ENCODE measurements around the gene ITGB3.
"Not testable (repeated sequence)": the region's sequence is repeated elsewhere in the genome, so short reads cannot be mapped to it uniquely, and the experiment has no call there.

Gene ITGB3

GRCh38 chr17:47264166-47264565, 10.5 kb downstream of the ITGB3 start:
- TF ChIP-seq, protein P1, sequence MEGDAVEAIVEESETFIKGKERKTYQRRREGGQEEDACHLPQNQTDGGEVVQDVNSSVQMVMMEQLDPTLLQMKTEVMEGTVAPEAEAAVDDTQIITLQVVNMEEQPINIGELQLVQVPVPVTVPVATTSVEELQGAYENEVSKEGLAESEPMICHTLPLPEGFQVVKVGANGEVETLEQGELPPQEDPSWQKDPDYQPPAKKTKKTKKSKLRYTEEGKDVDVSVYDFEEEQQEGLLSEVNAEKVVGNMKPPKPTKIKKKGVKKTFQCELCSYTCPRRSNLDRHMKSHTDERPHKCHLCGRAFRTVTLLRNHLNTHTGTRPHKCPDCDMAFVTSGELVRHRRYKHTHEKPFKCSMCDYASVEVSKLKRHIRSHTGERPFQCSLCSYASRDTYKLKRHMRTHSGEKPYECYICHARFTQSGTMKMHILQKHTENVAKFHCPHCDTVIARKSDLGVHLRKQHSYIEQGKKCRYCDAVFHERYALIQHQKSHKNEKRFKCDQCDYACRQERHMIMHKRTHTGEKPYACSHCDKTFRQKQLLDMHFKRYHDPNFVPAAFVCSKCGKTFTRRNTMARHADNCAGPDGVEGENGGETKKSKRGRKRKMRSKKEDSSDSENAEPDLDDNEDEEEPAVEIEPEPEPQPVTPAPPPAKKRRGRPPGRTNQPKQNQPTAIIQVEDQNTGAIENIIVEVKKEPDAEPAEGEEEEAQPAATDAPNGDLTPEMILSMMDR (IDR thresholded peaks at IDR 0.05; ENCODE audit: low read depth, low read length, missing control alignments) = no peak
- H3K4me3 ChIP-seq (ENCODE audit: low read depth, low read length) = no peak overlapping the region
- DNase-seq (ENCODE audit: low read depth) = no peak
- in situ Hi-C loops (cut with HindIII; ENCODE audit: low sequenced_read_pairs) = no loop called here

DNA sequence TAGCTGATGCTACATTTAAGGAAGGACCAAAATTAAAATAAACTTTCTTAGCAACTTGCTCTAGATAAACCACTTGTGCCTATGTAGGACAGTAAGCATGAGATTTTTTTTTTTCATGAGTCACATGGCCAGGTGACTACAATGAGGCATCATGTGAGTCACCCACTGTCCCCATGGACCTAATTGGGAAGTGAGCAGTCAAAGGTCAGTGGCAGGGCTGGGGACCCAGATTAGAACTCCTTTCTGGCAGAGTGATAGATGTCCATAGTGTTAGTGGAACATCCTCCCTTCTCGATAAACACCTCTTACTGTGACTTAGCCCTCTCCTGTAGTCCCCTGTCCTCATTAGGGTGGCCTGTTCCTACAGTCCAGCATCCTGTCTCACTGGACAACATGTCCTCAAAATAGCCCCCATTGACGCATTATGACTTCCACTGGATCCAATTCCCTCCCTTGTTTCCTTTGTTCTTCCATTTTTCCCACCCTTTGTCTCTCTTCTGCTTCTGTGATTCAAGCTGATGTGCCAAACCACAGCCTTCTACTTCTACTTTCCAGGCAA, 12.4 kb downstream of the ITGB3 start:
- no peak overlapping the region for H3K4me3 ChIP-seq (ENCODE audit: low read depth, low read length)
- in situ Hi-C loops (cut with HindIII; ENCODE audit: low sequenced_read_pairs) = no loop called here
- peak; percentile 96 for DNase-seq (ENCODE audit: low read depth)
- TF ChIP-seq, protein P1 (IDR thresholded peaks at IDR 0.05; ENCODE audit: low read depth, low read length, missing control alignments) = no peak

- TF ChIP-seq, protein P1 (IDR thresholded peaks at IDR 0.05; ENCODE audit: low read depth, low read length, missing control alignments) = no peak
- in situ Hi-C loops (cut with HindIII; ENCODE audit: low sequenced_read_pairs) = no loop called here
- DNase-seq (ENCODE audit: low read depth) = no peak
- no peak overlapping the region for H3K4me3 ChIP-seq (ENCODE audit: low read depth, low read length)
These were observed 13.2 kb downstream of the ITGB3 start for GRCh38 chr17:47266782-47267181.

GRCh38 chr17:47267354-47267828, 13.8 kb downstream of the ITGB3 start:
- DNase-seq (ENCODE audit: low read depth) = peak; percentile 98
- H3K4me3 ChIP-seq (ENCODE audit: low read depth, low read length) = no peak overlapping the region
- in situ Hi-C loops (cut with HindIII; ENCODE audit: low sequenced_read_pairs) = no loop called here
- TF ChIP-seq, protein P1 (IDR thresholded peaks at IDR 0.05; ENCODE audit: low read depth, low read length, missing control alignments) = no peak

GRCh38 chr17:47268964-47269363, 15.3 kb downstream of the ITGB3 start:
- in situ Hi-C loops (cut with HindIII; ENCODE audit: low sequenced_read_pairs); DNase-seq (ENCODE audit: low read depth); H3K4me3 ChIP-seq (ENCODE audit: low read depth, low read length): not testable (repeated sequence)

DNA sequence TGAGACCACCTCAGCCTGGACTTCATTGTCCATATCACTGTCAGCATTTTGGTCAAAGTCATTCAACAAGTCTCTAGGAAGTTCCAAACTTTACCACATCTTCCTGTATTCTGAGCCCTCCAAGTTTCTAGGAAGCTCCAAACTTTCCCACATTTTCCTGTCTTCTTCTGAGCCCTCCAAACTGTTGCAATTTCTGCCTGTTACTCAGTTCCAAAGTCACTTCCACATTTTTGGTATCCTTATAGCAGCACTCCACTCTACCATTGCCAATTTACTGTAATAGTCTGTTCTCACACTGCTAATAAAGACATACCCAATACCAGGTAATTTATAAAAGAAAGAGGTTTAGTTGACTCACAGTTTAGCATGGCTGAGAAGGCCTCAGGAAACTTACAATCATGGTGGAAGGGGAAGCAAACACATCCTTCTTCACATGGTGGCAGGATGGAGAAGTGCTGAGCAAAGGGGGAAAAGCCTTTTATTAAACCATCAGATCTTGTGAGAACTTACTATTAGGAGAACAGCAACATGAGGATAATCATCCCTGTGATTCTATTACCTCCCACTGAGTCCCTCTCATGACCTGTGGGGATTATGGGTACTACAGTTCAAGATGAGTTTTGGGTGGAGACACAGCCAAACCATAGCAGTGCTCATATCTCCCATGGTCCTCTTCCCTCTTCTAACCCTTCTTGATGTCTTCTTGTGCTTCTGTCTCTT, 16.1 kb downstream of the ITGB3 start:
- in situ Hi-C loops (cut with HindIII; ENCODE audit: low sequenced_read_pairs); H3K4me3 ChIP-seq (ENCODE audit: low read depth, low read length); DNase-seq (ENCODE audit: low read depth): not testable (repeated sequence)

GRCh38 chr17:47270946-47271705, 17.5 kb downstream of the ITGB3 start:
- TF ChIP-seq, protein P1 (IDR thresholded peaks at IDR 0.05; ENCODE audit: low read depth, low read length, missing control alignments) = no peak
- in situ Hi-C loops (cut with HindIII; ENCODE audit: low sequenced_read_pairs) = no loop called here
- no peak overlapping the region for H3K4me3 ChIP-seq (ENCODE audit: low read depth, low read length)
- DNase-seq (ENCODE audit: low read depth) = no peak
